Measurements from ENCODE around the gene DIPK1B.
"Not testable (repeated sequence)": the region's sequence is repeated elsewhere in the genome, so short reads cannot be mapped to it uniquely, and the experiment has no call there.

Gene DIPK1B

GRCh38 chr9:136754059-136754572, 41.7 kb downstream of the DIPK1B start:
- no peak for DNase-seq (ENCODE audit: low spot score)

GRCh38 chr9:136754626-136755301, 42.4 kb downstream of the DIPK1B start:
- DNase-seq (ENCODE audit: low spot score): no peak

- DNase-seq (ENCODE audit: low spot score): not testable (repeated sequence)
Measured at GRCh38 chr9:136755302-136756133, 43.1 kb downstream of the DIPK1B start.

GRCh38 chr9:136756134-136756438, 43.7 kb downstream of the DIPK1B start:
- no peak for DNase-seq (ENCODE audit: low spot score)

- no peak for DNase-seq (ENCODE audit: low spot score)
Measured at GRCh38 chr9:136756836-136757235, 44.5 kb downstream of the DIPK1B start.

- DNase-seq (ENCODE audit: low spot score): no peak
Measured at GRCh38 chr9:136757328-136757727, 45.0 kb downstream of the DIPK1B start.

- no peak for DNase-seq (ENCODE audit: low spot score)
Measured at GRCh38 chr9:136757751-136758140, 45.4 kb downstream of the DIPK1B start.

- DNase-seq (ENCODE audit: low spot score): no peak
Measured at GRCh38 chr9:136759001-136759400, 46.6 kb downstream of the DIPK1B start.

- no peak for DNase-seq (ENCODE audit: low spot score)
Measured at GRCh38 chr9:136759436-136760325, 47.3 kb downstream of the DIPK1B start.

GRCh38 chr9:136760424-136760823, 48.1 kb downstream of the DIPK1B start:
- no peak for DNase-seq (ENCODE audit: low spot score)

GRCh38 chr9:136760834-136761544, 48.6 kb downstream of the DIPK1B start:
- not testable (repeated sequence) for DNase-seq (ENCODE audit: low spot score)

GRCh38 chr9:136761545-136761981, 49.2 kb downstream of the DIPK1B start:
- DNase-seq (ENCODE audit: low spot score): no peak

GRCh38 chr9:136762221-136762691, 49.9 kb downstream of the DIPK1B start:
- no peak for DNase-seq (ENCODE audit: low spot score)

- no peak for DNase-seq (ENCODE audit: low spot score)
Measured at GRCh38 chr9:136762915-136763648, 50.7 kb downstream of the DIPK1B start.

- no peak for DNase-seq (ENCODE audit: low spot score)
Measured at GRCh38 chr9:136763649-136764035, 51.3 kb downstream of the DIPK1B start.

- DNase-seq (ENCODE audit: low spot score): no peak
Measured at GRCh38 chr9:136764301-136764891, 52.0 kb downstream of the DIPK1B start, which contains the start of gene LCN15. TSS of gene LCN15 (minus strand) at chr9:136764518. CDS start at chr9:136764488, 30 bp downstream.

GRCh38 chr9:136765041-136765440, 52.7 kb downstream of the DIPK1B start:
- no peak for DNase-seq (ENCODE audit: low spot score)

GRCh38 chr9:136765745-136766409, 53.5 kb downstream of the DIPK1B start:
- DNase-seq (ENCODE audit: low spot score): not testable (repeated sequence)

GRCh38 chr9:136766410-136767120, 54.2 kb downstream of the DIPK1B start:
- peak; percentile 57 for DNase-seq (ENCODE audit: low spot score)
